HG02852 (cell line): ENCODE measurements around the gene MYBPC1.
"Not testable (repeated sequence)": the region's sequence is repeated elsewhere in the genome, so short reads cannot be mapped to it uniquely, and the experiment has no call there.

ENCODE experiments used
- ATAC-seq: cut with Tn5 transposase; IDR thresholded peaks from one replicate; pipeline ENCODE4 v1.9.1; 2021; ENCODE audit warnings: mild to moderate bottlenecking, moderate library complexity; ENCODE audit not compliant: unreplicated experiment

MYBPC1 gene

DNA sequence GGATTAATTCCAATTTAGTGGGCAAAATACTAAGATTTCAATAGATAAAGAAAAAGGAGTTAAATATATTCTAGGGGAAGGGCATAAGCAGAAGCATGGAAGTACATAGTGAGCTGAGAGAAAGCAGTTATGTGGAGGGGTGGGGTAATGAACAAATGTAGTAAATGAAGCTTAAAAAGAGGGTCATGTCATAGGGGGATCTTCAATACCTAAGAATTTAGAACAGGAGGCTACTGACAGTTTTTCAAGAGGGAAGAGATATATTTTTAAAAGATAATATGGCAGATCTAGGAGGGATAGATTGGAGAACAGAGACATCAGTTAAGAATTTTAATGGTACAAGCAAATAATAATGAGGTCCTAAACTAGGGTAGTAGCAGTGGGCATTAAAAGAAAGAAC is 135.1 kb downstream of the MYBPC1 start:
- no peak for ATAC-seq

DNA sequence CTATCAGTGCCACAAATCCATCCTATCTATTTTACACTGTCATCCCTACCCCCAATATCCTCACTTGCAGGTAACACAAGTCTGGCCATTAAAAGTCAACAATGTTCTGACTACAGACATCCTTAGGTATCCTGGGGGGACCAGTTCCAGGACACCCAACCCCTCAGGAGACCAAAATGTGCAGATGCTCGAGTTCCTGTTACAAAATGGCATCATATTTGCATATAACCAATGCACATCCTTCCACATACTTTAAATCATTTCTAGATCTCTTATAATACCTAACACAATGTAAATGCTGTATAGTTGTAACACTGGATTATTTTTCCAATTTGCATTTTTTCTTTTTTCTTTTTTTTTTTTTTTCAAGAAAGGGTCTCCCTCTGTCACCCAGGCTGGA is 137.5 kb downstream of the MYBPC1 start:
- ATAC-seq: no peak

DNA sequence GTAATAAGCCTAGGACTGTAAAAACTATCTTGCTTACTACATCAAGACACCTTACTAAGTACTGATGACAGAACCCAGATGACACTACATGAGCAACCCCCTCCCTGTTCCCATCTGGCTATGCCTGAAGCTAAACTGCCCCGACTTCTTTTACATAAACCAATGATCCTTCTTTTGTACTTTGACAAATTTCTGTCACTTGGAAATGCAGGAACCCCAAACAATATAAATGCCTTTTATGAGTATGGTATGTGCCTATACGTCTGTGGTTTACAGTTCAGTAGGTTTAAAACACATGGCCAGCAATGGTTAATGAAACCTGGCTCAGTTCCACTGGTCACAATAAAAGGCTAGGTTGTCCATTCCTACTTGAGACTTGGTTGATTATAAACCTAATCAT is 138.4 kb downstream of the MYBPC1 start:
- ATAC-seq: no peak

DNA sequence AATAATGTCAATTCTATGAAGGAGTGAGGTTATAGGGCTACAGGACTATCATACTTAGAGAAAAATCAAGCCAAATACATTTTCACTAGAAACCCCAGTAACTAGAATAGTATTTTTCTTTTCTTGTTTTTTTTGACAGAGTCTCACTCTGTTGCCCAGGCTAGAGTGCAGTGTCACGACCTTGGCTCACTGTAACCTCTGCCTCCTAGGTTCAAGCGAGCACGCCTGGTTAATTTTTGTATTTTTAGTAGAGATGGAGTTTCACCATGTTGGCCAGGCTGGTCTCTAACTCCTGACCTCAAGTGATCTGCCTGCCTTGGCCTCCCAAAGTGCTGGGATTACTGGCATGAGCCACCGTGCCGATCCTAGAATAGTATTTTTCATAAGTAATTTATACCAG is 139.7 kb downstream of the MYBPC1 start:
- not testable (repeated sequence) for ATAC-seq
